Measurements from ENCODE around the gene CDKN2B-AS1.
A peak's percentile ranks its signal among the peaks of the same experiment; 100 is the strongest.

CDKN2B-AS1 gene

DNA sequence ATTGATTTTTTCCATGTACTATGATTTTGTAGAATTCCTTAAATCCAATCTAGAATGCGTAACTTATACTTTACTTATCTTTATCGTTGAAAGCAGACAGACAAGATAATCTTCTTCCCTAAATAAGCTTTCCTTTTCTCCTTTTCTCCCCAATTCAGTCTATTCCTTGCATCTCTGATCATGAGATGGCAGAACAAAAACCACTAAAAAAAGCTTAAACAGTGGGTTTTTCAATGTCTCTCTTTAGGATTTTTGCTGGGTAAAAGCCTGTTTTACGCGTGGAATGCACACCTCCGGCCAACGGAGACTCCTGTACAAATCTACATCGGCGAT, 13.8 kb downstream of the CDKN2B-AS1 start:
- no peak for DNase-seq (ENCODE audit: low read depth)
- H3K4me3 ChIP-seq (replicated peaks; ENCODE audit: low read depth, low read length): peak overlapping the region; percentile 94
- TF ChIP-seq, protein P1, sequence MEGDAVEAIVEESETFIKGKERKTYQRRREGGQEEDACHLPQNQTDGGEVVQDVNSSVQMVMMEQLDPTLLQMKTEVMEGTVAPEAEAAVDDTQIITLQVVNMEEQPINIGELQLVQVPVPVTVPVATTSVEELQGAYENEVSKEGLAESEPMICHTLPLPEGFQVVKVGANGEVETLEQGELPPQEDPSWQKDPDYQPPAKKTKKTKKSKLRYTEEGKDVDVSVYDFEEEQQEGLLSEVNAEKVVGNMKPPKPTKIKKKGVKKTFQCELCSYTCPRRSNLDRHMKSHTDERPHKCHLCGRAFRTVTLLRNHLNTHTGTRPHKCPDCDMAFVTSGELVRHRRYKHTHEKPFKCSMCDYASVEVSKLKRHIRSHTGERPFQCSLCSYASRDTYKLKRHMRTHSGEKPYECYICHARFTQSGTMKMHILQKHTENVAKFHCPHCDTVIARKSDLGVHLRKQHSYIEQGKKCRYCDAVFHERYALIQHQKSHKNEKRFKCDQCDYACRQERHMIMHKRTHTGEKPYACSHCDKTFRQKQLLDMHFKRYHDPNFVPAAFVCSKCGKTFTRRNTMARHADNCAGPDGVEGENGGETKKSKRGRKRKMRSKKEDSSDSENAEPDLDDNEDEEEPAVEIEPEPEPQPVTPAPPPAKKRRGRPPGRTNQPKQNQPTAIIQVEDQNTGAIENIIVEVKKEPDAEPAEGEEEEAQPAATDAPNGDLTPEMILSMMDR (IDR thresholded peaks at IDR 0.05; ENCODE audit: low read length, missing control alignments): no peak

DNA sequence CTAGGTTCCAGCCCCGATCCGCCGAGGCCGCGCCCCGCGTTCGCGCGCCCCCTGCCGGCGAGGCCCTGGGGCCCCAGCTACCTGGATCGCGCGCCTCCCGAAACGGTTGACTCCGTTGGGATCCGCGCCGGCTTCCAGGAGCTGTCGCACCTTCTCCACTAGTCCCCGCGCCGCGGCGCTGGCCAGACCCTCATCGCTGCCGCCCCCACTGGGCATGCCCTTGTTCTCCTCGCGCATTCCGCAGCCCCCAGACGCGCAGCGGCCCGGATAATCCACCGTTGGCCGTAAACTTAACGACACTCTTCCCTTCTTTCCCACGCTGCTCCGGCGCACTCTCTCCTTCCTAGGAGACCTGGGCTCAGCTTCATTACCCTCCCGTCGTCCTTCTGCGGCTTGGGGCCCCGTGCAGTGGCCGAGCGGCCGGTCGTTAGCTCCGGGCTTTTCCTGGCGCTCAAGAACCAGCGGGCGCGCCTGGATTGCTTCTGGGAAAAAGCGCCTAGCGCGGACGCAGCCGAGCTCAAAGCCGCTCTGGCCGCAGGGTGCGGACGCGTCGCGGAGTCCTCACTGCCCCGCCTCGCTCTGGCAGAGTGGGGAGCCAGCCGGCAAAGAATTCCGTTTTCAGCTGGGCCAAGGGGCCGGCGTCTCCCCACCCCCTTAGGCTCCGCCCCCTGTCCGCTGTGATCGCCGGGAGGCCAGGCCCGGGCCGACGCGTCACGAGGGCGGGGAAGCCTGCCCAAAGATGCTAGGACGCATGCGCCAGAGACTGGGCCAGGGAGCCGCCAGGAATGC, 14.3 kb downstream of the CDKN2B-AS1 start, which contains the start of gene CDKN2B:
Gene CDKN2B, minus strand, starts transcription at position 589 of the 789 bp plus-strand sequence. Its CDS starts 352 bp downstream, at position 237.
- TF ChIP-seq, protein P1 (IDR thresholded peaks at IDR 0.05; ENCODE audit: low read length, missing control alignments): peak; percentile 45
- peak within 1 kb of the TSS; percentile 94 for H3K4me3 ChIP-seq (replicated peaks; ENCODE audit: low read depth, low read length)
- peak; percentile 98 for DNase-seq (ENCODE audit: low read depth)

DNA sequence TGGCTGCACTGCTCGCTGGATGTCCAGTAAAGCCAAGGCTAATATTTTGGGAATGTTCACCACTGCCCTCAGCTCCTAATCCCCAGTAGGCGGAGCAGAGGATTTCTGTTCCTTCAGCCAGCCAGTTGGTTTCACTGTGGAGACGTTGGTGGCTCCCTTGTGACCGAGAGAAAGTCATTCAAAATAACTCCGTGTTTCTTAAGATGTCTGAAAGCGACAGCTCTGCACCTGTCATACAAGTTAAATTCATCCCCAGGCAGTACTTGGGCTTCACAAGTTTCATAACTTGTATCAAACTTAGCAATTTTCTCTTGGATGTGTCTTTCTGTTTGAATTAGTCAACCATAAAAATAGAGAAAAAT, 14.9 kb downstream of the CDKN2B-AS1 start:
- TF ChIP-seq, protein P1 (IDR thresholded peaks at IDR 0.05; ENCODE audit: low read length, missing control alignments): peak; percentile 17
- H3K4me3 ChIP-seq (replicated peaks; ENCODE audit: low read depth, low read length): peak overlapping the region; percentile 94
- no peak for DNase-seq (ENCODE audit: low read depth)

DNA sequence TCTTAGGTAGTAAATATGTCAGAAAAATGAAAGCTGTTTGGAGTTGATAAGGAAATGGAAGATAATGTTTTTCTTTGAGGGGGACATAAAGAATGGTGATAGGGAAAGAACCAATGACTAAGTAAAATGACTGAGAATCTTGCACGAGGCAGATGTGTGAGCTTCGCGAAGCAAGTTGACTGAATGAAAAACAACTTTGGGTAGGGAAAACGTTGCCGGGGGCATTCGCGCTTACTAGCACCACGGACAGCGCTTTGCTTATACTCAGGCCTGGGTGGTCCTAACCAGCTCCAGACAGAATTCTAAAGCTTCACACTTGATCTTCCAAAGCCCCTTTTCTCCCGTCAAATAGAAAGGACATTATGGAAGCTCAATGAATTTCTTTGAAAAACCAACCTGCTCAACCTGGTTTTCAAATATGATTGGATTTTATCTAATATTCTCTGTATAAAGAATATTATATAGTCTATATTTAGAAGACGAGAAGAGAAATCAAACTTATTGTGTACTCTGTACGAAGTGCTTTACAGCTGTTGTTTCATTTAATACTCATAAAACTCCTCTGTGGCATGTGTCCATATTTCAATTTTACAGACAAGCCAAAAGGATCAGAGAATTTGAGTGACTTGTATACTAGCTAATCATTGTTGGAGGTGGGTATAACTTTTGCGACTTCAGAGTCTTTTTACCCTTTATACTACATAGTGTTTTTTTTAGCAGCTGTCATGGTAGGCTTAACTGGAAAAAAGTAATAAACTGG, 16.5 kb downstream of the CDKN2B-AS1 start:
- TF ChIP-seq, protein P1 (IDR thresholded peaks at IDR 0.05; ENCODE audit: low read length, missing control alignments): no peak
- peak; percentile 62 for DNase-seq (ENCODE audit: low read depth)
- no peak overlapping the region for H3K4me3 ChIP-seq (replicated peaks; ENCODE audit: low read depth, low read length)

DNA sequence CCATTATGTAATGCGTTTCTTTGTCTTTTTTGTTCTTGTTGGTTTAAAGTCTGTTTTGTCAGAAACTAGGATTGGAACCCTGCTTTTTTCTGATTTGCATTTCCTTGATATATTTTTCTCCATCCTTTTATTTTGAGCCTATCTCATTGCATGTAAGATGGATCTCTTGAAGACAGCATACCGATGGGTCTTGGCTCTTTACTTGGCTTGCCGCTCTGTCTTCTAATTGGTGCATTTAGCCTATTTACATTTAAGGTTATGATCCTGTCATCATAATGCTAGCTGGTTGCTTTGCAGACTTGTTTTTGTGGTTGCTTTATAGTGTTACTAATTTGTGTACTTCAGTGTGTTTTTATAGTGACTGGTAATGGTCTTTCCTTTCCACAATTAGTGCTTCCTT, 27.8 kb downstream of the CDKN2B-AS1 start:
- no peak overlapping the region for H3K4me3 ChIP-seq (replicated peaks; ENCODE audit: low read depth, low read length)
- TF ChIP-seq, protein P1 (IDR thresholded peaks at IDR 0.05; ENCODE audit: low read length, missing control alignments): no peak
- DNase-seq (ENCODE audit: low read depth): no peak

DNA sequence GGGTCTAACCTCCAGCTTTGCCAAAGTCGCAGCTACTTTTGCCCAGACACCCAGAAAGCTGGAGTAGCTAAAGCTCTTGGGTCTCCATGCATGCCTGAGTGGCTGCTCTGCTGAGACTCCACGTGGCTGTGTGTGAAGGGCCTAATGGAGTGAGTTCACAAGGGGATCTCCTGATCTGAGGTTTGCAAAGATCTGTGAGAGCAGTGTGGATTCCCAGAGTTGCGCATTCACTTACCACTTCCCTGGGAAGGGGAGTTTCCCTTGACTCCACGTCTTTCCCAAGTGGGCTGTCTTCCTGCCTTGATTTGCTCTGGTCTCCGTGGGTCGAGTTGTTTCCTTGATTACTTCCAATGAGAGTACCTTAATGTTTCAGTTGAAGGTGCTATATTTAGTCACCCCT, 32.1 kb downstream of the CDKN2B-AS1 start:
- TF ChIP-seq, protein P1 (IDR thresholded peaks at IDR 0.05; ENCODE audit: low read length, missing control alignments): no peak
- DNase-seq (ENCODE audit: low read depth): no peak
- H3K4me3 ChIP-seq (replicated peaks; ENCODE audit: low read depth, low read length): no peak overlapping the region
